GM23338 (cell line): Measurements from ENCODE around the gene RAB11FIP4. TPM values are rescaled to one million over a fixed set of nuclear protein-coding genes. Genes with fewer than 3 reads are reported as not detected.
A peak's percentile ranks its signal among the peaks of the same experiment; 100 is the strongest.
"Not testable (repeated sequence)": the region's sequence is repeated elsewhere in the genome, so short reads cannot be mapped to it uniquely, and the experiment has no call there.

ENCODE experiments used
- ATAC-seq: fragments of 200-7000 bp; cut with Tn5 transposase; 3 replicates; pipeline ENCODE4 v1.9.1; 2020
- DNase-seq: peaks from one replicate; pipeline ENCODE4 v3.0.0-alpha.2; 2015; ENCODE audit warnings: low spot score
- H2AFZ ChIP-seq: fragments of 200-600 bp; sonication (generic); 2 replicates; pipeline ENCODE4 v1.8.0; 2016; ENCODE audit warnings: antibody characterized with exemption, mild to moderate bottlenecking, moderate library complexity
- H3F3A ChIP-seq: fragments of 200-600 bp; sonication (generic); replicated peaks from 2 replicates; pipeline ENCODE4 v1.8.0; 2017; ENCODE audit warnings: antibody characterized with exemption, mixed run types, low read depth
- H3K27ac ChIP-seq: fragments of 200-600 bp; sonication (generic); 2 replicates; pipeline ENCODE4 v1.6.1; 2016; ENCODE audit warnings: low read depth
- H3K27me3 ChIP-seq: fragments of 200-600 bp; sonication (generic); 2 replicates; pipeline ENCODE4 v1.8.0; 2016; ENCODE audit warnings: mild to moderate bottlenecking, mixed run types, moderate library complexity; ENCODE audit not compliant: insufficient read depth
- H3K36me3 ChIP-seq: fragments of 200-600 bp; sonication (generic); 2 replicates; pipeline ENCODE4 v1.8.0; 2016; ENCODE audit warnings: mild to moderate bottlenecking; ENCODE audit not compliant: insufficient read depth
- H3K4me1 ChIP-seq: fragments of 200-600 bp; sonication (generic); 2 replicates; pipeline ENCODE4 v1.8.0; 2016; ENCODE audit warnings: mild to moderate bottlenecking, moderate library complexity; ENCODE audit not compliant: insufficient read depth
- H3K4me2 ChIP-seq: fragments of 200-600 bp; sonication (generic); 2 replicates; pipeline ENCODE4 v1.7.1; 2017; ENCODE audit warnings: mixed run types
- H3K4me3 ChIP-seq: fragments of 200-600 bp; sonication (generic); 2 replicates; pipeline ENCODE4 v1.6.1; 2016; ENCODE audit warnings: mixed run types
- H3K79me2 ChIP-seq: fragments of 200-600 bp; sonication (generic); replicated peaks from 2 replicates; pipeline ENCODE4 v1.8.0; 2017; ENCODE audit warnings: mild to moderate bottlenecking; ENCODE audit not compliant: insufficient read depth
- H3K9me2 ChIP-seq: fragments of 200-600 bp; sonication (generic); 2 replicates; pipeline ENCODE4 v1.8.0; 2017; ENCODE audit not compliant: insufficient read depth
- H4K20me1 ChIP-seq: fragments of 200-600 bp; sonication (generic); replicated peaks from 2 replicates; pipeline ENCODE4 v1.8.0; 2017; ENCODE audit warnings: mild to moderate bottlenecking; ENCODE audit not compliant: insufficient read depth
- H3K27ac Mint-ChIP-seq: 2 replicates; pipeline ENCODE4 v1.8.0; 2020; ENCODE audit warnings: inconsistent platforms, mild to moderate bottlenecking, moderate library complexity, mixed read lengths
- H3K27me3 Mint-ChIP-seq: 3 replicates; pipeline ENCODE4 v1.8.0; 2022; ENCODE audit warnings: low read depth, mild to moderate bottlenecking, moderate library complexity, mixed read lengths, inconsistent platforms; ENCODE audit not compliant: insufficient read depth, poor library complexity
- H3K36me3 Mint-ChIP-seq: 3 replicates; pipeline ENCODE4 v1.8.0; 2021; ENCODE audit warnings: low read depth, mild to moderate bottlenecking, inconsistent platforms, moderate library complexity, mixed read lengths
- H3K4me1 Mint-ChIP-seq: 3 replicates; pipeline ENCODE4 v1.8.0; 2020; ENCODE audit warnings: mild to moderate bottlenecking, inconsistent platforms, mixed read lengths
- H3K4me3 Mint-ChIP-seq: 3 replicates; pipeline ENCODE4 v1.8.0; 2021; ENCODE audit warnings: moderate library complexity, mild to moderate bottlenecking, inconsistent platforms, mixed read lengths
- H3K9me3 Mint-ChIP-seq: 3 replicates; pipeline ENCODE4 v1.8.0; 2020; ENCODE audit warnings: moderate library complexity, mild to moderate bottlenecking, inconsistent platforms, mixed read lengths
- CTCF ChIP-seq, 2 experiments: fragments of 200-600 bp in 1 of 2; sonication (generic) in 1 of 2; conservative IDR thresholded peaks; 2 replicates each; pipeline versions ENCODE4 v1.5.1 to v1.6.1; 2016 to 2017; ENCODE audit warnings: antibody characterized with exemption in 2 of 2, low read depth in 2 of 2, mild to moderate bottlenecking in 2 of 2, moderate library complexity in 1 of 2
- ETS1 ChIP-seq: IDR thresholded peaks from 2 replicates; pipeline ENCODE4 v1.6.1; 2016; ENCODE audit warnings: antibody characterized with exemption
- polyA plus RNA-seq: library from polyadenylated mRNA; unstranded; fragments of >200 nt; fragmentation: Nextera tagmentation; extraction: Ambion mirVana; gene quantifications from 2 replicates; pipeline ENCODE4 v1.2.1, GENCODE V29; 2016
- total RNA-seq: library from RNA; depleted of rRNA; stranded (reverse); fragments of >200 nt; shearing (Covaris generic); gene quantifications from 2 replicates; pipeline ENCODE4 v1.2.3, GENCODE V29; 2014

Gene RAB11FIP4
- total and polyA plus RNA-seq, 2 experiments from 2014 or later = 26.0 to 65.6 TPM

GRCh38 chr17:31382668-31383275 lies 8.7 kb upstream of the RAB11FIP4 start:
- DNase-seq, H3F3A ChIP-seq, H3K9me3 Mint-ChIP-seq, H3K27me3 Mint-ChIP-seq, H3K36me3 Mint-ChIP-seq, H3K36me3 ChIP-seq, H3K79me2 ChIP-seq, H3K4me3 ChIP-seq, H3K27ac Mint-ChIP-seq, H3K27ac ChIP-seq, H3K4me3 Mint-ChIP-seq, ATAC-seq, H3K27me3 ChIP-seq, H2AFZ ChIP-seq, H3K4me2 ChIP-seq, H4K20me1 ChIP-seq, H3K9me2 ChIP-seq: not testable (repeated sequence)
- H3K4me1 Mint-ChIP-seq = peaks cover 16% of the 10 kb centered on the region
- peaks cover 10% of the 10 kb centered on the region; the same call in 1 of the 2 replicates for H3K4me1 ChIP-seq

GRCh38 chr17:31383488-31383887 lies 8.0 kb upstream of the RAB11FIP4 start:
- not testable (repeated sequence) for H3K4me2 ChIP-seq, H3K9me3 Mint-ChIP-seq, H3K4me1 Mint-ChIP-seq, H3K4me3 ChIP-seq, H3K27me3 Mint-ChIP-seq, H2AFZ ChIP-seq, H3K36me3 Mint-ChIP-seq, H3K9me2 ChIP-seq, H3K27ac ChIP-seq, H3K36me3 ChIP-seq, H4K20me1 ChIP-seq, H3K4me1 ChIP-seq, H3K79me2 ChIP-seq, DNase-seq, H3K27ac Mint-ChIP-seq, H3F3A ChIP-seq, H3K27me3 ChIP-seq, H3K4me3 Mint-ChIP-seq
- TF ChIP-seq CTCF (conservative IDR thresholded peaks at IDR 0.05; ENCODE audit: low read depth in 2 of 2) = peak; percentile 27 to 46; a peak in 3 of 4 replicates
- peak; percentile 17; the same call in 1 of the 3 replicates for ATAC-seq

GRCh38 chr17:31385428-31386285 lies 5.8 kb upstream of the RAB11FIP4 start:
- no peak for TF ChIP-seq ETS1
- no peaks in the 10 kb centered on the region for H3K36me3 ChIP-seq
- peaks cover 13% of the 10 kb centered on the region for H3K4me1 Mint-ChIP-seq

More at GRCh38 chr17:31385428-31386285, 5.8 kb upstream of the RAB11FIP4 start:
- ATAC-seq (no peak), DNase-seq (no peak)
- Histone ChIP-seq H3K4me2 (no peak overlapping the region), H3K79me2 (no peaks in the 10 kb centered on the region), H3F3A (peaks cover 9% of the 10 kb centered on the region; the same call in 1 of the 2 replicates), H3K4me3 (no peak overlapping the region), H3K27me3 (peaks cover 12% of the 10 kb centered on the region), H3K4me1 (peaks cover 7% of the 10 kb centered on the region; the same call in 1 of the 2 replicates), H3K27ac (no peak overlapping the region), H2AFZ (no peak overlapping the region), H3K9me2 (no peaks in the 10 kb centered on the region), H4K20me1 (no peaks in the 10 kb centered on the region)
- Mint-ChIP-seq H3K27ac (no peak overlapping the region), H3K36me3 (no peaks in the 10 kb centered on the region; the same call in 2 of the 3 replicates), H3K27me3 (peaks cover 16% of the 10 kb centered on the region), H3K4me3 (no peak overlapping the region), H3K9me3 (no peaks in the 10 kb centered on the region)
